Cerebellar cortex (tissue), 1 donor: ENCODE measurements around the gene CACNA1C.

ENCODE experiments used
- DNase-seq: peaks from one replicate; pipeline ENCODE4 v3.0.0-alpha.2; 2015; ENCODE audit warnings: low spot score

CACNA1C gene

DNA sequence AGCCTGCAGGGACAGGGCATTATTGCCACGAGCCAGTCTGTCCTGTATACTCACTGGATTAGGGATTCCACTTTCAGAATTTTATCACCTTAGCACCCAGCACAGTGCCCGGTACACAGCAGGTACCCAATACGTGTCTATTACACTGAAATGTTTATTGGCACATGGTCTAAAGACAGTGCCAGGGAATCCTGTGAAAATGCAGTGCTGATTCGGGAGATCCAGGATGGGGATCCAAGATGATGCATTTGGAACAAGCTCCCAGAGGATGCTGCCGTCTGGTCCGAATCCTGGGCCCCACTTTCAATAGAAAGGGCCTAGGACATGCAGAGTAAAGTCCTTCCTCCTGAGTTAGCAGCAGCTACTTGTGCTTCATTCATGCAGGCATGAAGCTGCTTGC lies 230.7 kb downstream of the CACNA1C start:
- DNase-seq, result no peak

DNA sequence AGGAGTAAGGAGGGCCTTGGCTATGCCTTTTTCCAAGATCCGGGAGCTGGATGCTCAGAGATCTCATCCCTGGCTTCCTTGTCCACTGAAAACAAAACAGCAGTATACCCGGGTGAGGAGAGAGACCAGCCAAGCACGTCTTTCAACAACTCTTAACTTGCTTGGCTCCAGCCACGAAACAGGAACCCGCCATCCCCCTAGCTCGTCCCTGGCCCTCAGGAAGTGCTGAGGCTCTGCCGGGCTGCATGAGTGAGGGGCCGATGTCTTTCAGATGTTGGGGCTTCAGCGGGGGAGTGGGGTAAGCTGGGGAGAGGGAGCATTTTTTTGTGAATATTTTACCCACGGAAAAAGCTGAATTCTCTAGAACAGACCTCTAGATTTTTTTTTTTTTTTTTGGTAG lies 231.1 kb downstream of the CACNA1C start:
- DNase-seq, result no peak

DNA sequence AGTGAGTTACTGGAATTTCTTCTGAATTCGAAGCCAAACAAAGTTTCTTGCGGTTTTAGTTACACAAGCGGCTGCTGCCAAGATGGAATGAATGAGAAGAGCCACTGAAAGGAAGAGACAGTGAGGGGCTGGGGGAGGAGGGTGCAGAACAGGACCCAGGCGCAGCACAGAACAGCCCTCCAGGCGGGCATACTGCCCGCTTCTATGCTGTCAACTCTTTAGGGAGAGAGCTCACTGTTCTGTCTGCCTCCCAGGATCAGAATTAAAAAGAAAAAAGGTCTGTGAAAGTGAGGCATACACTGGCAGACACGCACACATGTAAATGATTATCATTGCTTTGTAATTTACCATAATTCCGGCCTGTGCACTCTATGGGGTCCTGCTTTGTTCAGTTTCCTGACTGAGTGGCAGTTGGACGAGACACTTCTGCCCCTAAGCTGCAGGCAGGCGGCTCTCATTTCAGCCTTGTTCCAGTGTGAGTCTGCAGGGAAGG lies 231.6 kb downstream of the CACNA1C start:
- DNase-seq, result no peak

DNA sequence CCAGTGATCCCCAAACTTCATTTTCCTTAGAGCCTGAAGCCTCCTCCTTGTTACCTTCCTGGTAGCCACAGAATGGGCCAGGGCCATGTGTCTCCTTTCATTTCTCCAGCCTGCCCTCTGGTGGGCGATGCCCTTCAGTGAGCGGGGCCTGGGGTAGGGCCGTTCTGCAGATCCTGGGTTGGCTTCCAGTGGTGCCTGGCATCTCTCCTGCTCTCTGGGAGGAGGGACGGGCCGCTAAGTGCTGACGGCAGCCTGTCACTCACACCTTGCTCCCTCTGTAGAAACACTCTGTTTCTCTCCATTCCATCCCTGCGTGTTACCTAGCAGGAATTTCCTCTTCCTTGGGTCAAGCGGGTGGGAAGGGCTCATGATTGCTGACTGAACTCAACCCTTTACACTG lies 232.1 kb downstream of the CACNA1C start:
- peak; percentile 73 for DNase-seq

DNA sequence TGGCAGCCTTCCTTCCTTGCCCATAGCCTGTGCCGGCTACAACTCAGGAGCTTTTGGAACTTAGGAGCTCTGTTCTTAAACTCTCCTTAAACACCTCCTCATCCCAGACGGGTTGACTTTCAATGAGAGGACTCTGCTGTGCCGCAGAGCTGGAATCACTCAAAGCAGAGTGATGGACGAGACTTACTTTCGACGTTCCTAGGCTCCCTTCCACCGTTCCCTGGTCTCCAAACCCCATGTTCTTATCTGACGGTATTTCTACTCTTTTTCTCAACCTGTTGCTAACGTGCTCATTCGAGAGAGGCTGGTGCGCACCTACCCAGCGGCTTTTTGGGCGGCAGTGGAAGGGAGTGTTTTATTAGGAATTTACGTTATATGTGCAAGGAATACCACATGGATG lies 232.7 kb downstream of the CACNA1C start:
- DNase-seq, result no peak

DNA sequence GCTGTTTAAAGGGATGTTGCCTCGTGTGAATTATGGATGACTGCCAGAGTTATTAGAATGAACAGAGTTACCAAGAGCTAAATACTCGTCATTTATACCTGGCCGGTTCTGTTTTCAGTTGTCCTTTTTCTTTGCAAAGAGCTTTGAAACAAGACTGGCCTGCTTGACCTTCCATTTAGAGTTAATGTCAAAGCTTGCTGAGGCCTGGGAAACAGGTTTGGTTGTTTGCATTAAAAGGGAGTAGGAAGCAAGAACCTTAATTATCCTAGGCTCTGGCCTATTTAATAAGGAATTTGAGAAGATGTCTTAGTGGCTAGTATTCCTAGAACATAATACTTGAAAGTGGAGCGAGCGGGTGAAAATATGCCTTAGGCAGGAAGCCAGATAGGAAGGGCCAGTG lies 233.3 kb downstream of the CACNA1C start:
- DNase-seq, result no peak

DNA sequence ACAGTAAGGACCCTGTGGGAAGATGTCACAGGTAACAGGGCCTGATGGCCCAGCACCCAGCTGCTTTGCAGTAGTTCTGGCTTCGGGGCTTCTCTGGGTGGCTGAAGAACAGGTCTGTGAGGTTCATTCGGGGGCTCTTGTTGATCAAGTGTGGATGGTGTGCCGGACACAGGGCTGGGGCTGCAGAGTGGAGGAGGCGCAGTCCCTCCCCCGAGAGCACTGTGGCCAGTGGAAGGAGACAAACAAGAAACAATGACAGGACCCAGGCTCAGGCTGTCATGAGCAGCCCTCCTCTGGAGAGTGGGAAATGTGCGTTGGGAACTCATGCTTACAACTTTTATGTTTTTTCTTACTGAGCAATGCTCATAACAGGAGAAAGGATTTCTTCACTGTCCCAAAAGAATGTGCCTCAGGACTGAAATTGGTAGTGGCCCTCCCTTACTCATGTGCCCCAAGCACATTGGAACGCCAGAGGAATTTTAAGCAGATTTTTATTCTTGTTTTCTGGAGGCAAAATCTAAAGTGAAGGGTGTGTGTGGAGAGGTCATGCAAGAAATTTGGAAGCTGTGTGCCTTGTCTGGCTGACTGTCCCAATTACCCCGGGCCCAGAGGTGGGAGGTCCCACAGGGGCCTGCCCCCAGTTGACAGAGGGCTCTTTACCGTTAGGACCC lies 233.8 kb downstream of the CACNA1C start:
- DNase-seq, result no peak

DNA sequence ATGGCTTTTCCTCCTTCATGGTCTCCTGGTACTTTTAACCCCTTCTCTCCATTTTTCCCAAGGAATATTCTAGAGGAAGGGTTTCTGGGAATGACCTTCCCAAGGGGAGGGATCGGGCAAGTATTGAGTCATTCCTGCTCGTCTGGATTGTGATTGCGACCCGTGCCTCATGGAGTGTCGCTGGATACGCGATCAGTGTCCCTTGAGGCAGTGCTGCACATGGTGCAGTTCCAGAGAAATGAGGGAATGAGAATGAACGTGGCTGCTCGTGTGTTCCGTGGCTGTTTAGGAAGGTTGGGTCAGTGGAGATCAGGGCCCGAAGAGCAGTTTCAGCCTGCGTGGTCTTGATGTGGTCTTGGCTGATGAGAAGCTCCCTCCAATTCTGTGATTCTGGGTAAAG lies 234.4 kb downstream of the CACNA1C start:
- DNase-seq, result no peak

DNA sequence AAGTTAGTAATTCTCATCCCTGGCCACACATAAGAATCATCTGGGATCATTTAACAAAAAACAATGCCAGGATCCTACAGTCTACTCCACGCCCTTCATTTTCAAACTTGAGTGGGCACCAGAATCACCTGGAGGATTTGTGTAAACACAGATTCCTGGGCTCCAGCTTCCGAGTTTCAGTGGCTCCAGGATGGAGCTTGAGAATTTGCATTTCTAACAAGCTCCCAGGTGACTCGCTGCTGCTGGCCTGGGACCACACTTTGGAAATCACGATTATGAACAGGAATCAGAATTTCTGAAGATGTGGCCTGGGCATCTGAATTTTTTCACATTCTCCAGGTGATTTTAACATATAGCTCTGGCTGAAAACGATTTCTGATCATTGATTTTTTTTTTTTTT lies 234.8 kb downstream of the CACNA1C start:
- no peak for DNase-seq

DNA sequence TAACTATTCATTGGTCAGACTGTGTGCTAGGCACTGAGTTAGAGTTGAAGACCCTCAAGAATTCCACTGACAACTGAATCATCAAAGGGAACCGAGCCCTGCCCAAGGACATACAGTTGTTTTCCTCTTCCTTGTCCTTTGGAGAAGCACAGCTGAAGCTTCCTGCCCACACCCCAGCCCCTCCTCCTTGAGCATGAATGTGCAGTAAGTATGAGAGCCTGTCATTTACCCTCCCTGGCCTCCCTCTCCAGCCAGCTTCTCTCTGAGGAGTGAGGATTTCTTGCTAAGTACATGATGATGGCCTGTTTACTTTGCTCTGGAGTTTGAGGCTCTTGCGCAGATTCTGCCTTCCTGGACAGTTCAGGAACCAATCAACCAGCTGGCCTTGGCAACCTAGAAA lies 235.2 kb downstream of the CACNA1C start:
- DNase-seq, result no peak

DNA sequence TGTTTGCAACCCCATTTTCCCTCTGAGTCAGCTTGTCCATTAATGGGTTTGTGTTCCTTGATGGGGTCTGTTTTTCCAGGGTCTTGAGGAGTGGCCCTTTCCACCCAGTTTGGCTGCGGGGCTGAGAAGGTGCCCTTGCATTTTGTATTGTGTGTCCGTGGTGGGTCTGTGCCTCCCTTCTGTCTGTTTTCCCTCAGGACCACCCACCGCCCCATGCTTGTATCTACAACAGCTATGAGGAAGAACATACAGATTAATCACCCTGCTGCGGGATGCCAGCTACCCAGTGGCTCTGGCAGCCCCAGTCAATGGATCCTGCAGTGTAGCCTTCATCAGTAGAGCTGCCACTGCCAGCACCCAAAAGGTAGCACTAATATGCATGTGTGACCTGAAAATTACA lies 235.7 kb downstream of the CACNA1C start:
- no peak for DNase-seq

DNA sequence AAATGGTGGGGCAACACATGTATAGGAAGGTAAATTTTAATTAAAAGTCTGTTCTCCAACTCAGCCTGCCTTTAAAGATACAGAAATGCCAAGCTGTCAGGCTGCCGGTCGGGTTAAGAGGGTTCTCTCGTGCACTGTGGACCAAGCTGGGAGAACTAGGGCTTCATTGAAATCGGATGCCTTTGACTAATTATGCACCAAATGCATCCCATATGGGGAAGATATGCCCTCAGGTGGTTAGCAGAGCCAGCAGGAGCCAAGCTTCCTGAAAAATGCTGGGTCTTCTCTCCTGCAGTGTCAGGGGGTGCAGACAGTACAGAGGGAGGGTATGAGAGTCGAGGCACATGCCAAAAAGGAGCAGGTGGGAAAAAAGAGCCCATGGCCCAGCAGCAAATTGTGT lies 236.1 kb downstream of the CACNA1C start:
- DNase-seq, result no peak

DNA sequence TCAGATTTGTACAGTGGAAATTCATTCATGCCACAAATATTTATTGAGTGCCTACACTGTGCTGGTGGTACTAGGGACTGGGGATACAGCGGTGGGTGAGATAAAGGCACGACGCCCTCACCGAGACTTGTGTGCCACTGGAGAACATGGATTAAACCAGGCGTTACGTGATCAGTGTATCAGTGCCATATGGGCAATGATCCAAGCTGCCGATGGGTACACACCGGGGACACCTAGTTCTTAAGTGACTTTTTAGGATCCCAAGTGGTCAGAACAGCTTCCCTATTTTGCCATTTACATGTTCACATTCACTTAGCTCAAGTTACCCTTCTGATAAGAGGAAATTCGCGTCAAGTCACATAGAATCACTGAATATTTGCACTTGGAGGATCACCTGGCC lies 236.7 kb downstream of the CACNA1C start:
- no peak for DNase-seq

DNA sequence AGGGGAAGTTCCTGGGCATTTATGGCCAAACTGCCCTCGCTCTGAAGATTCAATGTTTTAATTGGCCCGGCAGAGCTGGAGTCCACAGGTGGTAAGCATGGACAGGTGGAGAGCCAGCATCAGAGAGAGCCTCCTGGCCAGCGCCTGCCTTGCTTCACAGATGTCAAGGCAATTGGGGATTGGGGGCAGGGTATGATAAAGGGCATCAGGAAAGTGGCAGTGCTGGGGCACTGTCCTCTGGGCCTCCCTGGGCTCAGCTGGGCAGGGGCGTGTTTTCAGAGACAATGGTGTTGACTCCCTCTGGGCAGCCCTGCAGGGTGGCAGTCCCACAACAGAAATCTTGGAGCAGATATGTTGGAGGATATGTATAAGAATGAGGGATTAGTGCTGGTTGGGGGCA lies 237.3 kb downstream of the CACNA1C start:
- peak; percentile 75 for DNase-seq

DNA sequence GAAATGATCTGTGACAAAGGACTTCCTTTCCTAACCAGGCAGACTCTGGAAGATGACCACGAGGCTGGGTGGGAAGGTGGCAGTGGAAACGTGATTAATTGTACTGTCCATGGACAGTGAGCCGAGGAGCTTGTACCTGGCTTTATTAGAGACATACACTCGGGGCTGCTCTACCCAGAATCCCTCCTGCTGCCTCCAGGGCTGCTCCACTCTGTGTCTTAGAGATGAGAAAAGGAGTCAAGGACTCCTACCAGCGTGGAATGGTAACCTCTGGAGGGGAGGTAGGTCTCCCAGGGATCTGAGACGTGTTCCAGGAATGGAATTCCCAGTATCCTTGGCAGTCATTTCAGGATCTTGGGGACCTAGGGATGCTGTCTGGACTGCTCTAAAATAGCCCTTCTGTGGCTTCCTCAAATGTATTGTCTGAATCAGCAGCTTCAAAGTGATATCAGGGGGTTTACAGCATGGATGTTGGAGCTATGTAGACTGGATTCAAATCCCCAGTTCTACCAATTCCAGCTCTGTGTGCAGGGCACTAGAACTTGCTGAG lies 237.8 kb downstream of the CACNA1C start:
- DNase-seq, result no peak

DNA sequence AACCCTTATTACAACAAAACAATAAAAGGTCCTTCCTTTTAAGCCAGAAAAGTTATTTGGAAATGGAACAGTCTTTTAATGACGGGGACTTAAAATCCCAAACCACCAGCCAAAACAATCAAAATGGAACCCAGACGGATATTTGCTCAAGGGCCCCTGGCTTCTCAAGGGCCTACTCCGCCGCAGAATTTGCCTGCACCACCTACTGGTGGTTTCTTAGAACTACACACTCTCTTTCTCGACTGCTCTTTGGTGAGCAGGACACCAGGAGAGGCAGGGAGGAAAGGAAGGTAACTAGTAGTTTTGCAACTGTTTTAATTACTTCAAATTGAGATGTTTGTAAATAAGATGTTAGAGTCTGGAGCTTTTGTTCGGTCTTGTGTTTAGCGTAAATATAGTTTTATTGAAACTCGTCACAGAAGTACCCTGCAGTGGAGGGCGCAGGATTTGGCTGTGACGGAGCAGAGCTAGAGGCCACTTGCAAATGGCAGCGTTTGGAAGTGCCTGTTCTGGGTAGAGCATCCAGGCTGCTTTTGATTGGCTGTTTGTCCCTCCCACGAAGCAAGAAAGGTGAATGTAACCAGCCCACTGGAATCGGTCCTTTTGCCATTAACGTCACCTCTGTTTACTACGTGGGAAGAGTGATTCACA lies 238.5 kb downstream of the CACNA1C start:
- DNase-seq, result peak; percentile 46

DNA sequence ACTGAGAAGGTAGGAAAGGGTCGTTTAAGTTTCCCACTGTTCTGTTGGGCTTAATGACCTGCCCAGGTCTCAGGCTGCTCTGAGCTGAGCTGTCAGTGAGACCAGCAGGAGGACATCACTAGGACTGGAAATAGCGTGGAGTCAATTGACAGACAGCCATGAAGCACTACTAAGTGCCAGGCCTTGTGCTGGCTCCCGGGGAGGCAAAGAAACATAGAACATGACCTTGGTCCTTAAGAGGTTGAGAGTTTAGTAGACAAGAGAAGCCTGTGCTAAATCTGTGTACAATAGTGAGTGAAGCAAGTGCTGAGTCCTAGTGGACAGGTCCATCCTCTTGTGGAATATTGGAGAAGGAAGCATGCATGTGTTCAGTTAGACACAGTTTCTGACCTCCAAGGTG lies 239.2 kb downstream of the CACNA1C start:
- no peak for DNase-seq

DNA sequence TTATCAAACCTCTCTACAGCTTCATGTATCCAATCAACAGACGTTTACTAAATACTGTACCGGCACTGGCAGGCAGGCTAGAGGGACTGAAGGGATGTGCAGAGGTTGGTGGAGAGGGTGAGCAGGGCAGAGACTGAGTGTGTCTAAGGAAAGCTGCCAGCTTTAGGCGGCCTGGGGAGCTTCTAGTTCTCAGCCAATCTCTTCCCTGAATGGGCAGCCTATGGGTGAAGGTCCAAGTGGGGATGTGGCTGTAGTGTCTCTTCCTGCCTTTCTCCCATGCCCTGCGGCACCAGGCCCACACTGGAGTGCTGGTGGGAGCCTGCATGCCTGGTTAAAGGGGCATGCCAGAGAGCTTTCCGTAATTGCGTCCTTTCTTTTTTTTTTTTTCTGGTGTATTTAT lies 239.8 kb downstream of the CACNA1C start:
- DNase-seq, result no peak

DNA sequence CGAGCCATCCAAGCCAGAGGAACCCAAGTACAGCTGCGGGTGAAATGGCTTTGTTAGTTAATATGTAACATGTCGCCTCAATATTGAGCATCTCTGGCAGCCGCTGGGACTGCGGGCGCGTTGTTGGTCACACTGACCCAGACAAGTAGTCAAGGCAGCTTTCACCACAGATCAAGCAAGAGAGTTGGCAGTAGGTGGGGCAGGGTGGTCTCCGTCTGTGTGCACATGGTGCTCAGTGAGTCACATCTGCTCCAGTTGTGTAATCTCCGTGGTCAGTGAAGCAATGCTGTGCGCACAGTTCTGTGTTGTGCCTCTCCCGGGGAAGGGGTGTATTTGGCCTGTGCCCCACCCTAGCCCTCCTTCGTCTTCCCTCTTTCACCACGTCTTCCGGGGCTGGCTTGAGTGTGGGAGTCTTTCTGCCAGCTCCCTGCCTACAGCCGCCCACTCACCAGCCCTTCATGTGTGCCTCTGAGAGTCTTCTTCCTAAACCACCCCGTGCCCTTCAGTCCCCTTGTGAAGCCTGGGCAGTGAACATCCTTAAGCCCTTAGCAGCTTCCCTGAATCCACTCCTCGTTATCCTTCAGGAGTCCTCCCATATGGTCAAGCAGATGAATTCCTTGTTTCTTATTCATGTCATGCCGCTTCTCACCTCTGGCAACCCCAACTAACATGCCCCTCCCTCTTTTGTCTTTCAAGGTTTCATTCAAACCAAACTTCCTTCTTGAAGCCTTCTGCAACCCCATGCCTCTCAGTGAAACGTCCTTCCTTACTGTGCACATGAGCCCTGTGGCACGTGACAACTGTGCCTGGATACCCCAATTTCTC lies 242.1 kb downstream of the CACNA1C start:
- no peak for DNase-seq

DNA sequence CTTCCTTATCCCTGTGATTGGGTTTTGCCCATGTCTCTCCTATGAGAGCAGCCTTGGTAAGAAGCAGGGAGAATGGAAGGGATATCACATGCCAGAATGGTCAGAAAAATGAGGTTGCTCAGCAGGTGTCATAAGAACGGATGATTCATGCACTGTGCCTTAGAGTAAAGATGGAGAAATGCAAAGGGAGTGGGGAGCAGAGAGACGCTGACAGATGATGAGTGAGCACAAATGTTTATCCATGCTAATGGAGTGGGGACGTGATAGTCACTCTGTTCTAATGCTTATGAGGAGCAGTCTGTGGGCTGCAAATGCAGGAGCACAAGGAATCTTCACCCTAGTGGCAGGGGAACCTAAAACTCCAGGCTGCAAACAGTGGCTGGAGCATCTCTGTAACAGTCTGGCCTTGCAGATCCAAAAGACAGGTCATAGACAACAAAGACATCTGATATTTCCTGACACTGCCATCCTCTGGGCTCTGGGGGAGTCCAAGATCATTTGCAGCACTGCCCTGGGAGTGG lies 243.2 kb downstream of the CACNA1C start:
- peak; percentile 61 for DNase-seq

DNA sequence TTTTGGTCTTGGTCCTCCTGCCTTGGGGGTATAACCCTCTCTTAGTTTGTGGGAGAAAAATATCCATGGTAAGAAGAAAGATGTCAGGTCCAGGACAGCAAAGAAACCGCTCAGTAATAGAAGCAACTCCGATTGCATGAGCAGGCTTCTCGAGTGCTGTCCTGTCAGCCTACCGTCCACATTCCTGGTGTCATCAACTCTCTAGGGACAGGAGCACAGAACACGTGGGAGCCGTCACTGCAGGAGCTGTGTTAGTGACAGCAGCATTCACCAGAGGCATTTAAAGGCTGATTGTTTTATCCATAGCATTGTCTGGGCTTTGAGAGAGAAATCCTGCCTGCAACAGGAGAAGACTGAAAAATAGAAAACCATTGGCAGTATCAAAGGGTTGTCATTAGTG lies 244.2 kb downstream of the CACNA1C start:
- no peak for DNase-seq

DNA sequence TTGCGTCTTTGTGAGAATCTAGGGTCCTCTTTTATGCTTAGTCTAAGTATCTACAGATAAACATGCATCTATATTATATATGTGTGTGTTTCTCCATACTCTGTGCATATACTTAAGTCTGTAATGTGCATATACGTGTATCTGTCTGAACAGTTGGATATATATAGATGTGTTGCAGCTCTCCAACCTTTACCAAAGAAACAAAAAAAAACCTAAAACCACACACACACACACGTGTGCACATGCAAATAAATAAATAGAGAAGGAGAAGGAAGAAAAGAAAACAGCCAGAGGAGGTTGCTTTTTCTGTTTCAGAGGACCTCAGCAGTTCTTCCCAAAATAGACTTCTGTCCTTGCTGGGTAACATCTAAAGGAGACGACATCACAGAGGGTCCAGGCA lies 244.9 kb downstream of the CACNA1C start:
- no peak for DNase-seq
